GM12864 (cell line): ENCODE results near the gene NAV3.

Experiments used
- DNase-seq: peaks from one replicate; pipeline ENCODE4 v3.0.0-alpha.2; 2011; ENCODE audit warnings: low read depth
- H3K4me3 ChIP-seq: 2 replicates; pipeline ENCODE4 v1.5.1; 2011; ENCODE audit warnings: mild to moderate bottlenecking, low read depth, low read length, control low read depth
- CTCF ChIP-seq: IDR thresholded peaks from 2 replicates; pipeline ENCODE4 v1.5.1; 2011; ENCODE audit warnings: low read depth, mild to moderate bottlenecking, moderate library complexity, low read length, control low read depth, inconsistent platforms; ENCODE audit errors: missing control alignments

The NAV3 gene

GRCh38 chr12:78002878-78003277 lies 172.2 kb downstream of the NAV3 start:
- no peak for TF ChIP-seq CTCF
- no peak for DNase-seq
- H3K4me3 ChIP-seq, result no peak overlapping the region

- no peak for DNase-seq
- no peak overlapping the region for H3K4me3 ChIP-seq
- TF ChIP-seq CTCF, result no peak
These were observed 173.8 kb downstream of the NAV3 start for GRCh38 chr12:78004249-78005093.

GRCh38 chr12:78005094-78005492 lies 174.4 kb downstream of the NAV3 start:
- TF ChIP-seq CTCF, result no peak
- H3K4me3 ChIP-seq, result no peak overlapping the region
- DNase-seq, result no peak

- no peak for DNase-seq
- no peak for TF ChIP-seq CTCF
- H3K4me3 ChIP-seq, result no peak overlapping the region
These were observed 176.5 kb downstream of the NAV3 start for GRCh38 chr12:78007173-78007572.

- no peak overlapping the region for H3K4me3 ChIP-seq
- no peak for DNase-seq
- TF ChIP-seq CTCF, result no peak
These were observed 178.3 kb downstream of the NAV3 start for GRCh38 chr12:78009031-78009430.

GRCh38 chr12:78018171-78018910 lies 187.6 kb downstream of the NAV3 start:
- H3K4me3 ChIP-seq, result no peak overlapping the region
- no peak for TF ChIP-seq CTCF
- DNase-seq, result no peak
